GM12874 (cell line): Measurements from ENCODE around the gene CTNND2.

ENCODE experiments used
- TF ChIP-seq, protein P1 (sequence below): IDR thresholded peaks from 2 replicates; pipeline ENCODE4 v1.5.1; 2011; ENCODE audit warnings: low read depth, mild to moderate bottlenecking, control low read depth, low read length, moderate library complexity; ENCODE audit not compliant: insufficient read depth

The CTNND2 gene

DNA sequence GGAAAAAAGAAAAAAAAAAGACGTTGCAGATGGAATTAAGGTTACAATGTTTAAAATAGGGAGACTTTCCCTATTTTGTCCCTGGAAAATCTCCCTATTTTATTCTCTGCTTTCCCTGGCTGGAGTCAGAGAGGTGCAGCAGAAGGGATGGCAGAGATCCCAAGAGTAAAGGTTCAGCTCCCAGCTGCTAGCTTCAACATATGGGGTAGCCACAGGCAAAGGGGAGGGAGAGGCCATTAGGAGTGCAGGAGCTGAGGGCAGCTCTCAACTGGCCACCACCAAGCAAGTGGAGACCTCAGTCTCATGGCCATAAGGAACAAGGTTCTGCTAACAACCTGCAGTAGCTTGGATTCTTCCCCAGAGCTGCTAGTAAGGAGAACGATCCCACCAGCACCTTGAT is 776.2 kb downstream of the CTNND2 start:
- TF ChIP-seq, protein P1, sequence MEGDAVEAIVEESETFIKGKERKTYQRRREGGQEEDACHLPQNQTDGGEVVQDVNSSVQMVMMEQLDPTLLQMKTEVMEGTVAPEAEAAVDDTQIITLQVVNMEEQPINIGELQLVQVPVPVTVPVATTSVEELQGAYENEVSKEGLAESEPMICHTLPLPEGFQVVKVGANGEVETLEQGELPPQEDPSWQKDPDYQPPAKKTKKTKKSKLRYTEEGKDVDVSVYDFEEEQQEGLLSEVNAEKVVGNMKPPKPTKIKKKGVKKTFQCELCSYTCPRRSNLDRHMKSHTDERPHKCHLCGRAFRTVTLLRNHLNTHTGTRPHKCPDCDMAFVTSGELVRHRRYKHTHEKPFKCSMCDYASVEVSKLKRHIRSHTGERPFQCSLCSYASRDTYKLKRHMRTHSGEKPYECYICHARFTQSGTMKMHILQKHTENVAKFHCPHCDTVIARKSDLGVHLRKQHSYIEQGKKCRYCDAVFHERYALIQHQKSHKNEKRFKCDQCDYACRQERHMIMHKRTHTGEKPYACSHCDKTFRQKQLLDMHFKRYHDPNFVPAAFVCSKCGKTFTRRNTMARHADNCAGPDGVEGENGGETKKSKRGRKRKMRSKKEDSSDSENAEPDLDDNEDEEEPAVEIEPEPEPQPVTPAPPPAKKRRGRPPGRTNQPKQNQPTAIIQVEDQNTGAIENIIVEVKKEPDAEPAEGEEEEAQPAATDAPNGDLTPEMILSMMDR = no peak

DNA sequence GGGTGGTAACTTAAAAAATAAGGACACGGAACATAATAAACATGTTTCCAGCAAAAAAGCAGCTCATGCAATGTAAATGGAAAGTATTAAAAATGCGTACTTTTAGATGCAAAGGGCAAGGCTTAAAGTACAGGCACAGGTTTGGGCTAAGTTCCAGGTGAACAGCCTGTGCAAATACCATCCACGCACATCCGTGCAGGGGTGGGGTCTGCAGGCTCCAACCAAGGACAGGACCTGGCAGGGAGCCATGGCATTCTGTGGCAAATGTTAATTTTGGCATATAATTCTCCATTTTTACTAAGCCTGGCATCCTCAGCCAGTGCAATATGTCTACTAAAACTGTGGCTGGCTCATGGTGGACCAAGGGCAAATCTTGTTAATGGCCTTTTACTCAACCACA is 777.4 kb downstream of the CTNND2 start:
- TF ChIP-seq, protein P1 = no peak

DNA sequence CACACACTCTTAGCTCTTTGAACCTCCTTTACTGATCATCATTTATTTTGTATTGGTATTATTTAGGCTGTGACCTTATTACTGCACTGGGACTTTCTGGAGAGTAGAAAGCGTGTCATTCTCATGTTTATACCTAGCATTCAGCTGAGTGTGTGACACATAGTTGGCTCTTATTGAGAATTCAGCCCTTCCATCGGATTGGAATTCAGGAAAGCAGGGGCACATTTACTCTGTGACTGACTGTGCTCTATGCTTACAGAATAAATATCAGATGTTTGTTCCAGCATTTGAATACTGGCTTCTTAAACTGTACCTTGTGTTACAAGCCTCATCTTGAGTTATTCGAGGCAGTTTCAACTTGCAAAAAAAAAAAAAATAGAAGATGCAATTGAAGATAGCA is 782.4 kb downstream of the CTNND2 start:
- TF ChIP-seq, protein P1 = no peak

DNA sequence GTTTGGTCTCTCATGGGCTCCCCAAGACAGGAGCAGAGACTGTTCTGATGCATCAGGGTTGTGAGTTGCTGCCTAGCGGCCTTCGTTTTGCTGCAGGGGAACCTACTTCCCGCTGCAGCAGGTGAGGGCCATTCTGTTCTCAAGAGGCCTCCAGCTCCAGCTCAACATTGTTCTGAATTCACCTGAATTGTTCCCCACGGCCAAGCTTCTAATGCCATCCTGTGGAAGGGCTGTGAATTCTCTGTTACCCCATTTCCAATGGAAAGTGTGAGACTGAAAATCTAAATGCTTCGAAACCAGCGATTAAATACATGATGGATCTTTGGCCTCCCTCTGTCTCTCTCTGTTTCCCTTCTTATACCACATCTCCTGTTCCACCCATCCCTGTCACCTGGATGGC is 794.1 kb downstream of the CTNND2 start:
- TF ChIP-seq, protein P1 = no peak

DNA sequence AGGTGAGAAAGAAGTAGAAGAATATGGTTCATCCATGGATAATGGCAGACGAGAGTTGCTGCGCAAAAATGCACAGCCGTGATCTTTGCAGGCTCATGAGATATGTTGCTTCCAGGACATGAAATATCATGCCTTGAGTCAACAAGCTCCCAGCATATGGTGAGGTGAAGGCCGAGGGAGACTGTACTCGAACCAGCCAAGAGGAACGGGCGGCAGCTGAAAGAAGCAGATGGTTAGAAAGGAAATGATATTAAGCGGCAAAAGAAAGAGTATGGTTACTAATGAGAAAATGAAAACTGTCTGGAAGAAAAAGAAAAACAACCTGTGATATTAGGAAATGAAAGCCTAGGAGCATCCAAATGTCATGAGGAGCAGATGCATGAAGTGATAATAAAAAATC is 798.5 kb downstream of the CTNND2 start:
- TF ChIP-seq, protein P1 = no peak

DNA sequence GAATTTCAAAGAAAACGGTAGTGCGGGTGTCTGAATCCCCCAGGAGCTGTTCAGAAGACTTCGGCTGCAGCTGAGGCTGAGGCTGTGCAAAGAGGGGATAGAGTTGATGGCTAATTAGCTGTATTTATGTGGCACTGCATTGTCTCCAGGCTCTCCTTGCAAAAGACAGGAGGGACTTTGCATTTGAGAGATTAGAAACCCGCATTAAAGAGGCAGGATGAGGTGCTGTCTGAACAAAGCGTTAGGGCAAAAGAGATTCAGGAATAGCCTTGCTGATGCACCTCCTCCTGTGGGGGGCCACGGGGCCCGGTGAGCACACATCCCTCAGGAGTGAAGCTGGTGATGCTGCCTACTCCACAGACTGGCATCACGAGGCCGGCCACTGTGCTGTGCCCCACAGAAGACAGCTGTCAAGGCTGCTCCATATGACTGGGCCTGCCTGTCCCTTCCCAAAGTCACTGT is 799.6 kb downstream of the CTNND2 start:
- TF ChIP-seq, protein P1 = no peak

DNA sequence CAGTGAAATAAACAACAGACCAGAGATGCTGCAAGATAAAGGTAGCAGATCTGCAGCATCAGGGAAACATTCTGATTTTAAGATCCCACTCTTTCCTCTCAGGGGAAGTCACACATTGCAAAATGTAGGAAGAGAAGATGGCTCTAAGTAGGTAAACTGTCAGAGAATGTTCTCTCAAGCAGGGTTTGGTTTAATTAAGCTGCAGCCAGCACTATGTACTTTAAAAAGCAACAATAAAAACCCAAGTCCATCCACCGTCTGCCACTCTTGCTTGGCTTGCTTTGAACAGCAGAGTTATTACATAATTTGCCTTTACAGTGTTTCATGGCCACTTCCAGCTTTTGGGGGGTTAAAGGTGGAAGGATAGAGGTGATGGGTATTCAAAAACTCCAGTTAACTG is 800.0 kb downstream of the CTNND2 start:
- TF ChIP-seq, protein P1 = no peak

DNA sequence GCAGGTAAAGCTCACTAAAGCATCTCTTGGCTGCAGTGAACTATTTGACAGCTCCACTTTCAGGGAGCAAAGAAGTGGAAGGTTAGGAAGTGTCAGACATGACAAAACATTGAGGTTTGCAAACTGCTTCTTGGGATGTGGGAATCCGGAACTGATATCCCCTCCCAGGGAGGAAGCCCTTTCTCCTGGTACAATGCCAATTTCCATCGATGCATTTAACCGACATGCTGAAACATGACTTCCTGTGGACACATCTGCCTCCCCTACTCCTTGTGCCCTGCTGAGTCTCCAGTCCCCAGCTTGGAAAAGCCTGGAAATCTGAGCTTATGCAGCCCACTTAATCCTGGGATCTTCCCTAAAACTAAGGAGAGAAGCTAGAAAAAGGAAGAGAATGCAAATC is 820.1 kb downstream of the CTNND2 start:
- TF ChIP-seq, protein P1 = no peak
